ENCODE data around the gene CFAP46.

The CFAP46 gene

DNA sequence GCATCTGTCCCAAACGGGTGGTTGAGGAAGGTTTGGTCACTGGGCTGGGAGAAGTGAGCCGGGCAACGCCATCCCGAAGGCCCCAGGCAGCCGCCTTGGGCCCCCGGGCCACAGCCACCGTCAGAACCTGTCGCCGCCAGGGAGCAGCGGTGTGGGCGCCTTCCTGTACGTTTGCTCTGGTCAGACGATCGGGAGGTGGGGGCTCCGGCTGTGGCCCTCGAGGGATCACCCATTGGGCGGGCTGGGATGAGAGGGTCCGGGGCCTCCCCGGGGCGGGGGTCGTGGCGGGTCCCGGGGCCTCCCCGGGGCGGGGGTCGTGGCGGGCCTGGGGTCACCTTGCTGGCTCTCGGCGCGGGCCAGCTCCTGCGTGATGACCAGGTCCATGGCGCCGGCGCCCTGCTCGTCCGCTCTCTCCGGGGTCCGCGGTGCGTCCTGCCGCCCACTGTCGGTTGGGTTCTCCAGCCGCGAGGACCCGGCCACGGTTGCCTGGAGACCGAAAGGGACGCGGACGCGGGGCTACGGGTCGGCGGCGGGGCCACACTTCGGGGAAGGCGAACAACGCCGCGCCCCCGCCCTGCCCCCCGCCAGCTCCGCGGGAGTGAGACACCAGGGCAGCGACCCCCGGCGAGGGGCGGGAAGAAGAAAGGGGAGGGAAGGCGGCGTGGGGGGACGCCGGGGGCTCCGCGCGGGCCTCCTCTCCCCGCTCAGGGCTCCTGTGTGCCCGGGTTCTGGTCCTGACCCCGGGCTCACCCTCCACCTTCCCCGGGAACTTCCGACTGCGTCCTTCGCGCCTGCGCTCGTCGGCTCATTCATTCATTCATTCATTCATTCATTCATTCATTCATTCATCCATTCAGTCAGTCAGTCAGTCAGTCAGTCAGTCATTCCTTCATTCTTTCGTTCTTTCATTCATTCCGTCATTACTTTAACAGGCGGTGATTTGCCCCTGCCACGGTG is at the start of gene CFAP46:
CFAP46 (minus strand) TSS at position 470 of the 957 bp plus-strand sequence; CDS start at position 384, 86 bp downstream.
- no peaks in the 10 kb centered on the region for H3K36me3 ChIP-seq (ENCODE audit: control insufficient read depth in 2 of 2, insufficient read depth in 2 of 2, low read length in 2 of 2)
- peaks cover 14% of the 10 kb centered on the region for H3K4me1 ChIP-seq (ENCODE audit: control insufficient read depth, insufficient read depth, low read length)
- peaks cover 27 to 34% of the 10 kb centered on the region in 2 donors for H3K27me3 ChIP-seq (ENCODE audit: control insufficient read depth in 1 of 2, insufficient read depth in 2 of 2, low read length in 2 of 2)
- no peak within 1 kb of the TSS for H3K27ac ChIP-seq (ENCODE audit: low read length)
- peak within 1 kb of the TSS; percentile 52 to 69 for H3K4me3 ChIP-seq (ENCODE audit: low read length in 2 of 2)
- H3K9ac ChIP-seq (ENCODE audit: low read length in 2 of 2) = peak within 1 kb of the TSS in 1 of 2 donors; percentile 47
- H3K9me3 ChIP-seq (ENCODE audit: control insufficient read depth in 2 of 2, low read length in 2 of 2) = no peaks in the 10 kb centered on the region

DNA sequence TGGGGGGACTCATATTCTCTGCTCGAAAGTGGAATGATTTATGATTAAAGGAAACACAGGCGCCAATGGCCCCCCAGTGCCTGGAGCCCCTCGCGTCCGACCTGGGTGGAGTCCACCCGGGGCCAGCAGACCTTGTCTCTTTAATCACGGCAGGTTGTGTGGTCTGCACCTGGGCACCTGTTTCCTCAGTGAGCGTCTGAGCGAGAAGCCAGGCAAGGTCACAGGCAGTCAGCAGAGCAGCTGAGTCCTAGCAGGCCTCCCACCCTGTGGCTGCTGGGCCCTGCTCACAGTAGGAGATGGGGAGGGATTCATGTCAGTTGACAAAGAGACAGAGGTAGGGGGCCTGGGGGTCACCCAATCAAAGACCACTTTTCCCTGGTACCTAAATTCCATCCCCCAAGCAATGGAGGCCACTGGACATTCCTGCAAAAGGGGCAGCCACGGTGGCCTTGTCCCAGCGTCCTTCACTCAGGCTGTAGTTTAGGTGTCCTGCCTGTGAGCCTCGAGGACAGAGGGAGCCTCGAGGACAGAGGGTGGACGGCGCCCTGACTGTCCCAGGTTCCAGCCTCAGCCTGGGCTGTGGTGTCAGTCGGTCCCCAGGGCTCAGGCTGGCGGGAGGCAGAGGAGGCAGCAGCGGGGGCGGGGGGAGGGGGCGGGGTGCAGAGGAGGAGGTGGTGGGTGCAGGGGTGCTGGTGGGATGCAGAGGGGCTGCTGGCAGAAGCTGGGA is 49.5 kb upstream of the CFAP46 start:
- Histone ChIP-seq H3K36me3 (ENCODE audit: control insufficient read depth in 2 of 2, insufficient read depth in 2 of 2, low read length in 2 of 2) (no peaks in the 10 kb centered on the region), H3K4me3 (ENCODE audit: low read length in 2 of 2) (no peak overlapping the region), H3K27me3 (ENCODE audit: control insufficient read depth in 1 of 2, insufficient read depth in 2 of 2, low read length in 2 of 2) (peaks cover 8 to 10% of the 10 kb centered on the region in 2 donors), H3K27ac (ENCODE audit: low read length) (no peak overlapping the region), H3K9me3 (ENCODE audit: control insufficient read depth in 2 of 2, low read length in 2 of 2) (no peaks in the 10 kb centered on the region), H3K9ac (ENCODE audit: low read length in 2 of 2) (no peak overlapping the region), H3K4me1 (ENCODE audit: control insufficient read depth, insufficient read depth, low read length) (peaks cover 10% of the 10 kb centered on the region)

DNA sequence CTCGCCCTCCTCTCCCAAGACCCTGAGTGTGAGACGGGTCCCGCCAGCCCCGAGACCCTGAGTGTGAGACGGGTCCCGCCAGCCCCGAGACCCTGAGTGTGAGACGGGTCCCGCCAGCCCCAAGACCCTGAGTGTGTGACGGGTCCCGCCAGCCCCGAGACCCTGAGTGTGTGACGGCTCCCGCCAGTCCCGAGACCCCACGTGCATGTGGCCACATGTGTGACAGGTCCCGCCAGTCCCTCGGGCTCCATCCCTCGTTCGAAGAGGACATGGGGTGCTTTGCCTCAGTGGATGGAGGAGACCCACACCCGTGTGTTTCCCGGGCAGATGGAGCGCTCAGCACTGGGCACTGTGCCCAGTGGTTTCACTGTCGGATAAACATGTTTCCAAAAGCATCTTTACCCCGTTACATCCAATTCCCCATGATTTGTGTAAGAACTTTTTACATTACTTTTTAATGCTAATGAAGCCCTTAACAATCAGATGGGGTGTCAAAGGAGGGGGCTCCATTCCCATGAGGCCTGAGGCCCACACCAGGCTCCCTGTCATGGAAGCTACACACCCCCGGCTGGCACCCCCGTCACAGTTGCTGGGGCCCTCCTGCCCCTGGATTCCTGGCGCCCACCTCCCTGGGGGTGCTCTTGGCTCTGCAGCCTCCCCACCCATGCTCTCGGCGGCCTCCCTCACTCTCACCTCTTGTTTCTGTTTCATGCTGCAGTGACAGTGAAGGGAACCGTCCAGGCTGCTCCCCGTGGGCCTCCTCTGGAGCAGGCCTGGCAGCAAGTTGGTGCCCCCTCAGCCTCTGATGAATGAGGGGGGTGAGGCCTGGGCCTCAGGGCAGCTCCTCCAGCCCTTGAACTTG is 48.5 kb upstream of the CFAP46 start:
- Histone ChIP-seq H3K4me1 (ENCODE audit: control insufficient read depth, insufficient read depth, low read length) (peaks cover 10% of the 10 kb centered on the region), H3K36me3 (ENCODE audit: control insufficient read depth in 2 of 2, insufficient read depth in 2 of 2, low read length in 2 of 2) (no peaks in the 10 kb centered on the region), H3K4me3 (ENCODE audit: low read length in 2 of 2) (no peak overlapping the region), H3K9me3 (ENCODE audit: control insufficient read depth in 2 of 2, low read length in 2 of 2) (no peaks in the 10 kb centered on the region), H3K9ac (ENCODE audit: low read length in 2 of 2) (no peak overlapping the region), H3K27ac (ENCODE audit: low read length) (no peak overlapping the region), H3K27me3 (ENCODE audit: control insufficient read depth in 1 of 2, insufficient read depth in 2 of 2, low read length in 2 of 2) (peaks cover 9 to 13% of the 10 kb centered on the region in 2 donors)

DNA sequence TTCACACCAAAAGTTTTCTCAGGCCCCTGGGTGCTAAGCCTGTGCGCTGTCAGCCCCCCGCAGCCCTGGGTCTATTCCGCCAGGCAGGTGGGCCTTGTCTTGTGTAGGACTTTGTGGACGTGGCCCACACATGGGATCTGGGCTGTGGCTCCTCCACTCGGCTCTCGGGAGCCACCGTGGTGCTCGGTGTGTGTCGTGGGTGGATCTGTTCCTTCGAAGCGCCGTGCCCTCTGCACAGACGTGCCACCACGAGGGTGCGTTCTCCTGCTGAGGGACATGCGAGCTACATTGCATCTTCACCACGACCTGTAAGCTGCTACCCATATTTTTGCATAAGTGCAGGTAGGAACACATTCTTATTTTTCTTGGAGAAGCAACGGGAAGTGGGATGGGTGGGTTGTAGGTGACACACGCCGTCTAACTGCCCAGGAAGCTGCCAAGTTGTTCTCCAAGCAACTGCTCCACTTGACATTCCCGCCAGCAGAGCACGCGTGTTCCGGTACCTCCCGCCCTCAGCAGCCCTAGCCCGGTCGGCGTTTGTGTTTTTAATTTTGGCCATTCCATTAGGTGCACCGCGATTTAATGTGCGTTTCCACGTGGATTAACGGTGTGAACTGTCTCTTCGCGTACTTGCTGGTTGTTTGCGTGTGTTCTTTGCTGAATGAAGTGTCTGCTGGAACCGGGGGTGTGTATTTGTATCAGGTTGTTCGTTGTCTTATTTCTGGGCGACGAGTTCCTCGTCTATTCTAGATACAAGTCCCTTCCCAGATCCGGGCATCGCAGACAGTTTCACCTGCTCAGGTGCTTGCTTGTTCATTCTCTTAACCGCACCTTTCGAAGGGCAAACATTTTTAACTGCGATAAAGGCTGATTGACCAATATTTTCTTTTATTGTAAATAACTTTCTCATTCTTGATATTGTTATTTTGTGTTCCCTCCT is 47.4 kb upstream of the CFAP46 start:
- Histone ChIP-seq H3K9ac (ENCODE audit: low read length in 2 of 2) (no peak overlapping the region), H3K4me3 (ENCODE audit: low read length in 2 of 2) (no peak overlapping the region), H3K27me3 (ENCODE audit: control insufficient read depth in 1 of 2, insufficient read depth in 2 of 2, low read length in 2 of 2) (peaks cover 8 to 12% of the 10 kb centered on the region in 2 donors), H3K36me3 (ENCODE audit: control insufficient read depth in 2 of 2, insufficient read depth in 2 of 2, low read length in 2 of 2) (no peaks in the 10 kb centered on the region), H3K9me3 (ENCODE audit: control insufficient read depth in 2 of 2, low read length in 2 of 2) (no peaks in the 10 kb centered on the region), H3K27ac (ENCODE audit: low read length) (no peak overlapping the region), H3K4me1 (ENCODE audit: control insufficient read depth, insufficient read depth, low read length) (peaks cover 6% of the 10 kb centered on the region)

DNA sequence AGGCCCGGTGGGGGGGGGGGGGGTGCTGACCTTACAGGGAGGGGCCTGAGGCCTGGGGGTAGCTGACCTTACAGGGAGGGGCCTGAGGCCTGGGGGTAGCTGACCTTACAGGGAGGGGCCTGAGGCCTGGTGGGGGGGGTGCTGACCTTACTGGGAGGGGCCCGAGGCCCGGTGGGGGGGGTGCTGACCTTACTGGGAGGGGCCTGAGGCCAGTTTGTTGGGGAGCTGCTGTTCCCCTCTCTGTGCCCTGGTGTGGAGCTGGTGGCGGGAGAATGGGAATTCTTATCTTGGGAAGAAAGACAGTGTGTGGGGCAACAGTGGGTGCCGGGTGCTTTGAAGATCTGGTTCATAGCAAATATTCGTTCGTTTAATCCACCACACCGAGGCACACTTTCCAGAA is 46.6 kb upstream of the CFAP46 start:
- H3K36me3 ChIP-seq (ENCODE audit: control insufficient read depth in 2 of 2, insufficient read depth in 2 of 2, low read length in 2 of 2) = no peaks in the 10 kb centered on the region
- H3K4me3 ChIP-seq (ENCODE audit: low read length in 2 of 2) = no peak overlapping the region
- H3K4me1 ChIP-seq (ENCODE audit: control insufficient read depth, insufficient read depth, low read length) = peaks cover 6% of the 10 kb centered on the region
- H3K9ac ChIP-seq (ENCODE audit: low read length in 2 of 2) = no peak overlapping the region
- H3K27me3 ChIP-seq (ENCODE audit: control insufficient read depth in 1 of 2, insufficient read depth in 2 of 2, low read length in 2 of 2) = peaks cover 8 to 11% of the 10 kb centered on the region in 2 donors
- no peaks in the 10 kb centered on the region for H3K9me3 ChIP-seq (ENCODE audit: control insufficient read depth in 2 of 2, low read length in 2 of 2)
- H3K27ac ChIP-seq (ENCODE audit: low read length) = no peak overlapping the region

DNA sequence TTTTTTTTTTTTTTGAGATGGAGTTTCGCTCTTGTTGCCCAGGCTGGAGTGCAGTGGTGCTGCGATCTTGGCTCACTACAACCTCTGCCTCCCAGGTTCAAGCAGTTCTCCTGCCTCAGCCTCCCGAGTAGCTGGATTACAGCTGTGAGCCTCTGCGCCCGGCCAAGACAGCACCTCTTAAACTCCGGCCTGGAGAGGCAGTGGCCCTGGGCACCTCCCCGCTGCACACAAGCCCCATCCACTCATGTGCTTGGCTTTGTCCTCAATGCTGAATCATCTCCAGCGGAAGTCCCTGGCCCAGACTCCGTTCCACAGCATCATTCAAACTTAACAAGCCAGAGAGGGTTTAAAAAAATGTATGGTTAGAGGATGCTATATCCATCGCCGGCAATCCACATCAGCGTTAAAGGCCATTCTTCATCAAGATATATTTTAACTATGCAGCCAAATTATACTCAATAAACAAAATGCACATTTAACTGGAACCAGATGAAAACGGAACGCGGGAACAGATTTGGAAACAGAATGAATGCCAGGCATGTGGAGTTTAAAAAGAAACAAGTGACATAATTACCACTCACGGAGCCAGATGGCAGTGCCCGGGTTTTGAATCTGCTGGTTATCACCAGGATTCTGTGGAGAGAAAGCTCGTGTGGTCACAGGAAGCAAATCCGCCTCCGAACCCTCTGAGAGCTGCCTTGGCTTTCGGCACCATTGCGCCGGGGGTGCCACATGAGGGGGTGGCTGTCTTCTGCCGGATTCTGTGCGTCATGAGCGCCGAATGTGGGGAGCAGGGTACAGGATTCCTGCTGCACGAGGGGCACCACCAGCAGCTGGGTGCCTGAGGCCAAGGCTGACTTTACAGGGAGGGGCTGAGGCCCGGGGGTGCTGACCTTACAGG is 45.6 kb upstream of the CFAP46 start:
- Histone ChIP-seq H3K27me3 (ENCODE audit: control insufficient read depth in 1 of 2, insufficient read depth in 2 of 2, low read length in 2 of 2) (peaks cover 4 to 5% of the 10 kb centered on the region in 2 donors), H3K36me3 (ENCODE audit: control insufficient read depth in 2 of 2, insufficient read depth in 2 of 2, low read length in 2 of 2) (no peaks in the 10 kb centered on the region), H3K4me3 (ENCODE audit: low read length in 2 of 2) (peak overlapping the region in 1 of 2 donors; percentile 15), H3K9ac (ENCODE audit: low read length in 2 of 2) (no peak overlapping the region), H3K9me3 (ENCODE audit: control insufficient read depth in 2 of 2, low read length in 2 of 2) (no peaks in the 10 kb centered on the region), H3K27ac (ENCODE audit: low read length) (no peak overlapping the region), H3K4me1 (ENCODE audit: control insufficient read depth, insufficient read depth, low read length) (peaks cover 6% of the 10 kb centered on the region)

DNA sequence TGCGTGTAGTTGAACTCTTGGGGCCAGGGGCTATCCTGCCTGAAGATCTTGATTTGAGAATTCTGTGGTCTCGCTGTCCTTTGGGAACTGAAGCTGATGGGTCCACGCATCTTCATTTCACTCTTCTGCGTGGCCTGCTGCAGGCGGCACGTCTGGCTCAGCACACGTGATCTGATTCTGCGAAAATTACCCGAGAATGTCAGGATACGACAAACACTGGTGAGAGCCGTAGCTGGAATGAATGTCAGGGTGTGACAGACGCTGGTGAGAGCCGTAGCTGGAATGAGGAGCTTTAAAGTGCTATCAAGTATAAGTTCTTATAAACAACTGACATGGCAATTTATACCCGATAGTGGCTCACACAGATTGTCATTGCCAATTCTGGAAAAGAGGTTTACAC is 44.6 kb upstream of the CFAP46 start:
- Histone ChIP-seq H3K4me1 (ENCODE audit: control insufficient read depth, insufficient read depth, low read length) (peaks cover 6% of the 10 kb centered on the region), H3K27me3 (ENCODE audit: control insufficient read depth in 1 of 2, insufficient read depth in 2 of 2, low read length in 2 of 2) (peaks cover 2 to 4% of the 10 kb centered on the region in 2 donors), H3K9ac (ENCODE audit: low read length in 2 of 2) (no peak overlapping the region), H3K36me3 (ENCODE audit: control insufficient read depth in 2 of 2, insufficient read depth in 2 of 2, low read length in 2 of 2) (no peaks in the 10 kb centered on the region), H3K4me3 (ENCODE audit: low read length in 2 of 2) (no peak overlapping the region), H3K27ac (ENCODE audit: low read length) (no peak overlapping the region), H3K9me3 (ENCODE audit: control insufficient read depth in 2 of 2, low read length in 2 of 2) (no peaks in the 10 kb centered on the region)

DNA sequence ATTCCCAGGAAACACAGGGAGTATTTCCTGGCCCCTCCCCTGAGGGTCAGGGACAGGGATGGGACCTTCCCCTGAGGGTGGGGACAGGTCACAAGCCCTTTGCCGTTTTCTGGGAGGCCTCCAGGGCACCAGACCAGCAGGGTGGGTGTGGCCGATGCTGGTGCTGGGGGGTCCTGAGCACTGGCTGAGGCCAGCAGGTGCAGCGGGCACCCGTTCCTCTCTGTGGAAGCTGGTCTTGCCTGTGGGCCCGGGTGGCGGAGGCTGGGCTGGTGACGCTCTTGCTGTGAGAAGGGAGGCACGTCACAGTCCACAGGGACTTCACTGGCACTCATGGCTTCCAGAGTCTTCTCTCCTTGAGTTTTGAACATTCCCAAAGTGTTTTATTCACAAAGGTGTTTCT is 44.2 kb upstream of the CFAP46 start:
- H3K4me1 ChIP-seq (ENCODE audit: control insufficient read depth, insufficient read depth, low read length) = peaks cover 6% of the 10 kb centered on the region
- no peak overlapping the region for H3K9ac ChIP-seq (ENCODE audit: low read length in 2 of 2)
- H3K4me3 ChIP-seq (ENCODE audit: low read length in 2 of 2) = no peak overlapping the region
- H3K36me3 ChIP-seq (ENCODE audit: control insufficient read depth in 2 of 2, insufficient read depth in 2 of 2, low read length in 2 of 2) = no peaks in the 10 kb centered on the region
- H3K9me3 ChIP-seq (ENCODE audit: control insufficient read depth in 2 of 2, low read length in 2 of 2) = no peaks in the 10 kb centered on the region
- peaks cover 2 to 4% of the 10 kb centered on the region in 2 donors for H3K27me3 ChIP-seq (ENCODE audit: control insufficient read depth in 1 of 2, insufficient read depth in 2 of 2, low read length in 2 of 2)
- no peak overlapping the region for H3K27ac ChIP-seq (ENCODE audit: low read length)

DNA sequence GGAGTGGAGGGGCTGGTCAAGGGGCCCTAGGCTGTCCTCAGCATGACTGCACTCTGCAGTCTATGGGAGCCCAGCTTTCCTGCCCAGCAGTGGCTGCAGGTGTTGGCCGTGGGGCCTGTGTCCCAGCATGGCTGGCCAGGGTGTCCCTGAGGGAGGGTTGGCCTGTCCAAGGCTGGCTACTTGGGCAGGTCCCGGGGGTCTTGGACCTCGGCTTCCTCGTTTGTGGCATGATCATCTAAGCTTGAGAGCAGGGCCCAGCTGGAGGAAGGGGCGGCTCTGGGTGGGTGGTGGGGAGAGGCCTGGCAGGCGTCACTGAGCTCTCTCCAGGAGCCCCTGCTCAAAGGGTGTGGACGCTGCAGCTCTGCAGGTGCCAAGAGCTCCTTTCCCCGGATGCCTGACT is 43.7 kb upstream of the CFAP46 start:
- H3K27me3 ChIP-seq (ENCODE audit: control insufficient read depth in 1 of 2, insufficient read depth in 2 of 2, low read length in 2 of 2) = peaks cover 2 to 4% of the 10 kb centered on the region in 2 donors
- no peaks in the 10 kb centered on the region for H3K36me3 ChIP-seq (ENCODE audit: control insufficient read depth in 2 of 2, insufficient read depth in 2 of 2, low read length in 2 of 2)
- H3K4me3 ChIP-seq (ENCODE audit: low read length in 2 of 2) = no peak overlapping the region
- H3K4me1 ChIP-seq (ENCODE audit: control insufficient read depth, insufficient read depth, low read length) = peaks cover 8% of the 10 kb centered on the region
- no peaks in the 10 kb centered on the region for H3K9me3 ChIP-seq (ENCODE audit: control insufficient read depth in 2 of 2, low read length in 2 of 2)
- no peak overlapping the region for H3K27ac ChIP-seq (ENCODE audit: low read length)
- no peak overlapping the region for H3K9ac ChIP-seq (ENCODE audit: low read length in 2 of 2)
